ENCODE measurements around the gene NUP210.

The NUP210 gene

DNA sequence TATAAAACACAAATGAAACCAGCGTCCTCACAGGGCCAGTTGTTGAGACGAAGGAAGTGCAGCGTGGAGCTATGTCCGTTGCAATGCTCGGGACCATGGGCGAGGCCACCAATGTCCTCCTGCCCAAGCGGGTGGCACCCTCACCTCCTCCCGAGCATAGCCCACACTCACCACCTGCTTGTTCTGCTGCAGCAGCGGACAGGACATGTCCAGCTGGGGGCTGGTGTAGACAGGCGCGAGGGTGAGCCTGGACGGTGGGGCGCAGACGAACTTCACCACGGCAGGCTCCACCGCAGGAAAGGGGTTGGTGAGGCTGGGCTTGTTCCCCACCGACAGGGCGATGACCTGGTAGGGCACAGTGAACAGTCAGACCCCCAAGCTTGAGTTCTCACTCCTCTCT is 62.1 kb downstream of the NUP210 start:
- H3K27ac Mint-ChIP-seq = no peak overlapping the region
- no peak for TF ChIP-seq CTCF (IDR thresholded peaks at IDR 0.05; ENCODE audit: unreplicated experiment in 3 of 3)
- H3K9me3 Mint-ChIP-seq = no peaks in the 10 kb centered on the region
- H3K4me1 Mint-ChIP-seq = no peaks in the 10 kb centered on the region
- peaks cover 4% of the 10 kb centered on the region for H3K36me3 Mint-ChIP-seq (ENCODE audit: low read depth)
- H3K27me3 Mint-ChIP-seq (ENCODE audit: low read depth) = peaks cover 8% of the 10 kb centered on the region
- H3K4me3 Mint-ChIP-seq = no peak overlapping the region

GRCh38 chr3:13357074-13357473 is 63.0 kb downstream of the NUP210 start:
- Mint-ChIP-seq H3K4me3 (no peak overlapping the region), H3K4me1 (no peaks in the 10 kb centered on the region), H3K27ac (no peak overlapping the region), H3K36me3 (ENCODE audit: low read depth) (peaks cover 4% of the 10 kb centered on the region), H3K9me3 (no peaks in the 10 kb centered on the region), H3K27me3 (ENCODE audit: low read depth) (peaks cover 8% of the 10 kb centered on the region)
- TF ChIP-seq CTCF (IDR thresholded peaks at IDR 0.05; ENCODE audit: unreplicated experiment in 3 of 3) = no peak

DNA sequence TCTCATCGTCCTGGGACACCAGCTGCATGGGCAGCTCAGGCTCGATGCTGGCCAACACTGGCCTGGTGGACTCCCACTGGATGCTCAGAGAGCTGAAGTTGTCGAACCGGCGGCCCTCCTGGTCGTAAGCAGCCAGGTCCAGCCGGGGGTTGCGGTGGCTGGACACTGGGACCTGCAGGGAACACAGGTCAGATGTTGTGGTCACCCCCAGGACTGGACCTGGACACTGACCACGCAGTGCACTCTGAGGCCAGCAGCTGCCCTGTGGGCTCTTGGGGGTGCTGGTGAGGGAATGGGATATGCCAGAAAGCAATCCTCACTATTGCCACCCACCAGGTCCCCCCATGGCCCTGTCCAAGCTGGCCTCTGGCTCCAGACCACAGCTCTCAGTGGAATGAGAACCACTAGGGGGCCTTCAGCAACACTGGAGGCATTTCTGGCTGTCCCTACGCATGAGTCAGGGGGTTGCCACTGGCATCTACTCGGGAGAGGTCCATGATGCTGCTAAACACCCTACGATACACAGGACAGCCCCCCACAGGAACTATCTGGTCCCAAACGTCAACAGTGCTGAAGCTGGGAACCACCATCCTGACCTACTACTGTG is 66.1 kb downstream of the NUP210 start:
- H3K27ac Mint-ChIP-seq = no peak overlapping the region
- peaks cover 5% of the 10 kb centered on the region for H3K9me3 Mint-ChIP-seq
- H3K4me3 Mint-ChIP-seq = no peak overlapping the region
- H3K27me3 Mint-ChIP-seq (ENCODE audit: low read depth) = no peaks in the 10 kb centered on the region
- no peak for TF ChIP-seq CTCF (IDR thresholded peaks at IDR 0.05; ENCODE audit: unreplicated experiment in 3 of 3)
- peaks cover 9% of the 10 kb centered on the region for H3K4me1 Mint-ChIP-seq
- H3K36me3 Mint-ChIP-seq (ENCODE audit: low read depth) = peaks cover 9% of the 10 kb centered on the region

GRCh38 chr3:13353506-13353905 is 66.6 kb downstream of the NUP210 start:
- TF ChIP-seq CTCF (IDR thresholded peaks at IDR 0.05; ENCODE audit: unreplicated experiment in 3 of 3) = no peak
- H3K4me3 Mint-ChIP-seq = no peak overlapping the region
- no peak overlapping the region for H3K27ac Mint-ChIP-seq
- peaks cover 8% of the 10 kb centered on the region for H3K36me3 Mint-ChIP-seq (ENCODE audit: low read depth)
- H3K9me3 Mint-ChIP-seq = peaks cover 5% of the 10 kb centered on the region
- peaks cover 14% of the 10 kb centered on the region for H3K4me1 Mint-ChIP-seq
- peaks cover 3% of the 10 kb centered on the region for H3K27me3 Mint-ChIP-seq (ENCODE audit: low read depth)

- peaks cover 5% of the 10 kb centered on the region for H3K9me3 Mint-ChIP-seq
- TF ChIP-seq CTCF (IDR thresholded peaks at IDR 0.05; ENCODE audit: unreplicated experiment in 3 of 3) = no peak
- peaks cover 22% of the 10 kb centered on the region for H3K4me1 Mint-ChIP-seq
- H3K27ac Mint-ChIP-seq = no peak overlapping the region
- H3K4me3 Mint-ChIP-seq = no peak overlapping the region
- peaks cover 5% of the 10 kb centered on the region for H3K36me3 Mint-ChIP-seq (ENCODE audit: low read depth)
- peaks cover 3% of the 10 kb centered on the region for H3K27me3 Mint-ChIP-seq (ENCODE audit: low read depth)
Measured at GRCh38 chr3:13352621-13353131, 67.4 kb downstream of the NUP210 start.

- TF ChIP-seq CTCF (IDR thresholded peaks at IDR 0.05; ENCODE audit: unreplicated experiment in 3 of 3) = no peak
- Mint-ChIP-seq H3K4me3 (no peak overlapping the region), H3K36me3 (ENCODE audit: low read depth) (peaks cover 9% of the 10 kb centered on the region), H3K4me1 (peaks cover 42% of the 10 kb centered on the region), H3K9me3 (peaks cover 5% of the 10 kb centered on the region), H3K27ac (no peak overlapping the region), H3K27me3 (ENCODE audit: low read depth) (peaks cover 7% of the 10 kb centered on the region)
Measured at GRCh38 chr3:13349823-13350222, 70.3 kb downstream of the NUP210 start.
